Measurements from ENCODE around the gene BASP1. TPM values are rescaled to one million over a fixed set of nuclear protein-coding genes. Genes with fewer than 3 reads are reported as not detected.
"Not testable (repeated sequence)": the region's sequence is repeated elsewhere in the genome, so short reads cannot be mapped to it uniquely, and the experiment has no call there.

The BASP1 gene
- total RNA-seq, 1 donor from 2014 or later, result 170 TPM

DNA sequence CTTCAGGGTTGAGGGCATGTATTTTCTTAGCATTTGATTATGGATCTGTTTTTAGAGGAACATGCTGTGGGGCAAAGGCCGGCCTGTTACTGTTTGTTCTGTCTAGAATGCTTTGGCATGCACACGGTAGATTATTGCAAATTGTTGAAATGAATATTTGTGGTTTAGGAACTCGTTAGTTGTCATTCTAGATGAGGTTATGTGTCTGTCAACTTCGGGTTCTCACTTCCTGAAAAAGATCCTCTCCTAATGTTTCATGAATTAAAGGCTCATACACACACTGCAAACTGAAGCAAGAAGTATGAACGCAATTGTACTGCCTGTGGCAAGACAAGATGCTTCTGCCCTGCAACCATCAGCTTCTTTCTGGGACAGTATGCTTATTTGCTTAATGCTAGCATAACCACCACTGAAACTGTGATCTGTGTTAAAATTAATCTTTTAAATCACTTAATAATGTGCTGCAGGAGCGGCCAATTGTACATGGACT, 99.6 kb downstream of the BASP1 start:
- DNase-seq (ENCODE audit: low spot score), result no peak

DNA sequence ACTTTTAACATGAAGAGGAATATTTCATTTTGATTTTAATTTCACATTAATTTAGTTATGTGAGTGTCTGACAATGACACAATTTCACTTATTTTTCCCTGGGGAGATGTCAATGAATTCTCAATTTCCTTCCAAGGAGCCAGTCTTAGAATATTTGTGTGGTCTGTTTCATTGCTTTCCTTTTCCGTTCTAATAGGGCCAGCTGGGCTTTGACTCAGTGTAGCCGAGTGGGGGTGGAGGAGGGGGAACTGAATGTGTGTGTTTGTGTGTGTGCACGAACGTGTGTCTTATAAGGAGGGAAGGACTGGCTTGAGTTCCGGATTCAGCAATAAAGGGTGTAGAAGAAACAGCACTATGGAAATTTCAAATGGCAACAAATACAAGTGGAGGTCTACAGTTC, 100.0 kb downstream of the BASP1 start:
- DNase-seq (ENCODE audit: low spot score), result no peak

DNA sequence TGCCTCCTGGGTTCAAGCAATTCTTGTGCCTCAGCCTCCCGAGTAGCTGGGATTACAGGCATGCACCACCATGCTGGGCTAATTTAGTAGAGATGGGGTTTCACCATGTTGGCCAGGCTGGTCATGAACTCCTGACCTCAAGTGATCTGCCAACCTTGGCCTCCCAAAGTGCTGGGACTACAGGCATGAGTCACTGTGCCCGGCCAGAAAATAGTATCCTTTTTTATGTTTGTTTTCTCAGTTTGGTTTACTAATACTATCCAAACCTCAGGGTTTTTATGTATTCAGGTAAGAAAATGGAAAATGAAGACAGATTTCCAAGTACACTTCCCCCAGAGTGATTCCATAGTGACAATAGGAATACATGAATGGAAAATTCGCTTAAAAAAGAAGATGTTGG, 101.7 kb downstream of the BASP1 start:
- not testable (repeated sequence) for DNase-seq (ENCODE audit: low spot score)

DNA sequence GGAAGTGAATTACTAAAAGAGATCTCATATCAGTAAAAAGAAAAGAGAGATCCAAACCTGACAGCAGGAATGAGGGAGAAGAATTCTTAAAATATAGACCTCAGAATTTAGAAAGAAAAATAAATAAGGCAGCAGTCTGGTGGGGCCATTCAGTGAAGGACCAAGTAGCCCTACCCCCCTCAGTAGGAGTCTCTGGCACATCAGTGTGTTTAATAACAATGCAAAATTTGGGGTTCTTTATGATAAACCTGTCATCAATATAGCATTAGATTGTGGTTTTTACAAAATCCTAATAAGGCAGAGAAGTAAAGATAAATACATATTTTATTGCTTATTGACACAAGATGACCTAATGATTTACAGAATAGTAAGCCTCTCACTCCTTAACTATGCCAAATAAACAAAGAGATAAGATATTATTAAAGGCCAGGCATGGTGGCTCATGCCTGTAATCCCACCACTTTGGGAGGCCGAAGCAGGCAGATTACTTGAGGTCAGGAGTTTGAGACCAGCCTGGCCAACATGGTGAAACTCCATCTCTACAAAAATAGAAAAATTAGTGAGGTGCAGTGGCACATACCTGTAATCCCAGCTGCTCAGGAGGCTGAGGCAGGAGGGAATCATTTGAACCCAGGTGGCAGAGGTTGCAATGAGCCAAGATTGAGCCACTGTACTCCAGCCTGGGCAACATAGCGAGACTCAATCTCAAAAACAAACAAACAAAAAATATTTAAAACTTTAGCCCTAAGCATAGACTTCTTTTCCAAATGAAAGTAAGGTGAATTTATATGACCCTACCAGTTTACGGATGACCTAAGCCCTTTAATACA, 108.6 kb downstream of the BASP1 start:
- no peak for DNase-seq (ENCODE audit: low spot score)
